Measurements from ENCODE around the gene RHOH. TPM values are rescaled to one million over a fixed set of nuclear protein-coding genes. Genes with fewer than 3 reads are reported as not detected.

RHOH gene
- total RNA-seq, 1 donor from 2014 or later, result 11.2 TPM

DNA sequence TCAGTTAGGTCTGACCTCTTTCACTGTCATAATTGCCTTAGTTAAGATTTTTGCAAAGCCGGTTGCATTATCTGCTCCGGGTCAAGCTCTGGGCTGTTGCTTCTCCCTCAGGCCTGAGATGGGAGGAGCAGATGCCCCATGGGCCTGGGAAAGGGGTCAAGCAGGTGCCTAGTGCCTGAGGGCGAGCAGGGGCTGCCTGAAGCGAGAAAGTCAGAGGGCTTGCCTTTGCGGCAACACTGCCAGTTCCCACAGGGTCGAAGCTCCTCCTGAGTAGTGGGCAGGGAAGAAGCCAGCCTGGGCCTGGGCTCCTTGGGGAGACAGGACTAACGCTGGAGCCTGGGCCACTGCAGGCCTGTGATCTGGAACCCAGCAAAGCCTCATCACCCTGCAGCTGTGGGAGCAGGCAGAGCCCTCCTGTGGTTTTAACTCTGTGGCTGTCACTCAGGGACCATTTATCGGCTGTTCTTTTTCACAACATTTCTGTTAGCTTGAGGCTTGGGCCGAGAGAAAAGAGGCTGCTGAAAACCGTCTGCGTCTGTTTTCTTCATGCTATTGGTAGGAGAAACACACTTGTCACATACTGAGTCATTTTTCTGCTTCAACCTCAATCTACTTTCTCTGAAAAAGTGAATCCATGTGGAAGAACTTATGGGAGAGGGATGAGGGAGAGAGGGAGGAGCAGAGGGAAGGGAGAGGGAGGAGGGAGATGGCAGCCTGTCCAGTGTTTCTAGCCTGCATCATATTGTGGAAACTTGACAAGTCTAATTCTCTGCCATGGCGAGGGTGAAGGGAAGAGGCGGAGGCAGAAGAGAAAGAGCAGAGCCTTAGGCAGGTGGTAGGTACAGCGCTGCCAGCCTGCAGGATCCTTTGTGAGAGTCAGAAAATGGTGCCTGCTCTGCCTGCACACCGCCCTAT lies 68.4 kb downstream of the RHOH start:
- Mint-ChIP-seq H3K27ac (peak overlapping the region; percentile 78), H3K27me3 (ENCODE audit: insufficient read depth, low read depth) (peaks cover 6% of the 10 kb centered on the region), H3K9me3 (no peaks in the 10 kb centered on the region), H3K36me3 (peaks cover 1% of the 10 kb centered on the region), H3K4me1 (peaks cover 47% of the 10 kb centered on the region), H3K4me3 (no peak overlapping the region)
- no peak overlapping the region for H2AFZ ChIP-seq (replicated peaks)
- H3K4me2 ChIP-seq, result no peak overlapping the region
- H3K27ac ChIP-seq, result no peak overlapping the region
- no peaks in the 10 kb centered on the region for H3K79me2 ChIP-seq (ENCODE audit: low read depth)
- H3K27me3 ChIP-seq, result no peaks in the 10 kb centered on the region
- TF ChIP-seq CTCF (IDR thresholded peaks at IDR 0.05) (no peak), EZH2 (IDR thresholded peaks at IDR 0.05) (no peak)
- H3K9ac ChIP-seq, result no peak overlapping the region
- peak; percentile 15 for DNase-seq (ENCODE audit: low spot score)
- H4K20me1 ChIP-seq (ENCODE audit: low read depth), result no peaks in the 10 kb centered on the region
- no peak overlapping the region for H3K4me3 ChIP-seq
- no peaks in the 10 kb centered on the region for H3K9me3 ChIP-seq (ENCODE audit: low read depth)
- peaks cover 27% of the 10 kb centered on the region for H3K4me1 ChIP-seq
- peaks cover 20% of the 10 kb centered on the region for H3F3A ChIP-seq (ENCODE audit: low read depth)
- H3K36me3 ChIP-seq, result no peaks in the 10 kb centered on the region

- no peak overlapping the region for H3K27ac Mint-ChIP-seq
- no peak for TF ChIP-seq CTCF (IDR thresholded peaks at IDR 0.05)
- no peak for TF ChIP-seq EZH2 (IDR thresholded peaks at IDR 0.05)
- TF ChIP-seq EZH2phosphoT487 (IDR thresholded peaks at IDR 0.05), result no peak
- H3K36me3 Mint-ChIP-seq, result peaks cover 1% of the 10 kb centered on the region
- Histone ChIP-seq H3K79me2 (ENCODE audit: low read depth) (no peaks in the 10 kb centered on the region), H3K36me3 (no peaks in the 10 kb centered on the region), H3K4me1 (peaks cover 26% of the 10 kb centered on the region), H2AFZ (replicated peaks) (no peak overlapping the region), H3K27ac (no peak overlapping the region), H3K4me3 (no peak overlapping the region), H3K9ac (no peak overlapping the region), H3K4me2 (no peak overlapping the region), H3F3A (ENCODE audit: low read depth) (peaks cover 20% of the 10 kb centered on the region), H4K20me1 (ENCODE audit: low read depth) (no peaks in the 10 kb centered on the region), H3K9me3 (ENCODE audit: low read depth) (no peaks in the 10 kb centered on the region), H3K27me3 (no peaks in the 10 kb centered on the region)
- H3K4me3 Mint-ChIP-seq, result no peak overlapping the region
- no peaks in the 10 kb centered on the region for H3K9me3 Mint-ChIP-seq
- peaks cover 6% of the 10 kb centered on the region for H3K27me3 Mint-ChIP-seq (ENCODE audit: insufficient read depth, low read depth)
- H3K4me1 Mint-ChIP-seq, result peaks cover 45% of the 10 kb centered on the region
- DNase-seq (ENCODE audit: low spot score), result no peak
Measured at GRCh38 chr4:40265910-40266274, 69.1 kb downstream of the RHOH start.

GRCh38 chr4:40269133-40269532 lies 72.3 kb downstream of the RHOH start:
- Mint-ChIP-seq H3K9me3 (no peaks in the 10 kb centered on the region), H3K4me1 (peaks cover 29% of the 10 kb centered on the region), H3K4me3 (no peak overlapping the region), H3K27me3 (ENCODE audit: insufficient read depth, low read depth) (peaks cover 4% of the 10 kb centered on the region), H3K27ac (no peak overlapping the region), H3K36me3 (peaks cover 1% of the 10 kb centered on the region)
- TF ChIP-seq EZH2 (IDR thresholded peaks at IDR 0.05) (no peak), CTCF (IDR thresholded peaks at IDR 0.05) (no peak), EZH2phosphoT487 (IDR thresholded peaks at IDR 0.05) (no peak)
- Histone ChIP-seq H3K79me2 (ENCODE audit: low read depth) (no peaks in the 10 kb centered on the region), H3K9me3 (ENCODE audit: low read depth) (no peaks in the 10 kb centered on the region), H3K4me2 (no peak overlapping the region), H3K4me1 (peaks cover 14% of the 10 kb centered on the region), H3K4me3 (no peak overlapping the region), H4K20me1 (ENCODE audit: low read depth) (no peaks in the 10 kb centered on the region), H3K27me3 (no peaks in the 10 kb centered on the region), H3K36me3 (no peaks in the 10 kb centered on the region), H3K9ac (no peak overlapping the region), H3F3A (ENCODE audit: low read depth) (peaks cover 9% of the 10 kb centered on the region), H3K27ac (no peak overlapping the region), H2AFZ (replicated peaks) (no peak overlapping the region)
- no peak for DNase-seq (ENCODE audit: low spot score)
